K562 (cell line): ENCODE measurements around the gene RNF25. TPM values are rescaled to one million over a fixed set of nuclear protein-coding genes. Genes with fewer than 3 reads are reported as not detected.

ENCODE experiments used
- EWSR1 ChIP-seq: fragments of 450-650 bp; IDR thresholded peaks from 2 replicates; pipeline ENCODE4 v1.6.1; 2018; ENCODE audit warnings: borderline replicate concordance, mild to moderate bottlenecking, low read depth, moderate library complexity; ENCODE audit not compliant: partially characterized antibody
- NR4A1 ChIP-seq, 2 experiments: fragments of 250-450 bp in 1 of 2; fragments of 450-650 bp in 1 of 2; sonication (Bioruptor Pico) in 1 of 2; IDR thresholded peaks; 2 replicates each; pipeline versions ENCODE4 v1.4.0 to v1.6.1; 2016 to 2020; ENCODE audit warnings: mild to moderate bottlenecking in 2 of 2, missing compliant biosample characterization in 1 of 2, missing genetic modification characterization in 1 of 2, moderate library complexity in 1 of 2
- PML ChIP-seq: IDR thresholded peaks from 2 replicates; pipeline ENCODE4 v1.6.1; 2012; ENCODE audit warnings: low read length, inconsistent platforms
- RBBP5 ChIP-seq: fragments of 200-600 bp; sonication (generic); IDR thresholded peaks from 2 replicates; pipeline ENCODE4 v1.6.1; 2012; ENCODE audit warnings: borderline replicate concordance, mild to moderate bottlenecking, low read length, control low read depth, inconsistent platforms; ENCODE audit not compliant: insufficient read depth, poor library complexity, severe bottlenecking
- SNIP1 ChIP-seq: fragments of 450-650 bp; IDR thresholded peaks from 2 replicates; pipeline ENCODE4 v1.7.1; 2017; ENCODE audit warnings: low read depth, mild to moderate bottlenecking
- TCF7 ChIP-seq: sonication (generic); IDR thresholded peaks from 2 replicates; pipeline ENCODE4 v1.6.1; 2016; ENCODE audit warnings: antibody characterized with exemption, borderline replicate concordance
- ZBTB7A ChIP-seq: IDR thresholded peaks from 2 replicates; pipeline ENCODE4 v1.6.1; 2011; ENCODE audit warnings: low read depth, mild to moderate bottlenecking, low read length, moderate library complexity, borderline replicate concordance; ENCODE audit not compliant: control insufficient read depth
- ZNF41 ChIP-seq: fragments of 250-450 bp; sonication (Bioruptor Pico); conservative IDR thresholded peaks from 2 replicates; pipeline ENCODE4 v1.4.0; 2020; ENCODE audit warnings: mild to moderate bottlenecking
- ZNF75A ChIP-seq: fragments of 450-650 bp; formaldehyde crosslinking; IDR thresholded peaks from 2 replicates; pipeline ENCODE4 v1.4.0; 2020; ENCODE audit warnings: mild to moderate bottlenecking
- polyA plus RNA-seq, 8 experiments: library from polyadenylated mRNA; depleted of rRNA in 4 of 8; stranded (reverse) in 5 of 8; unstranded in 3 of 8; fragments of >200 nt; fragmentation: Nextera tagmentation in 2 of 8; fragmentation: Illumina TruSeq in 1 of 8; extraction: Ambion mirVana in 2 of 8; extraction: Trizol in 1 of 8; gene quantifications; 2 replicates each; pipeline versions ENCODE4 v1.2.1 to v1.2.3, GENCODE V29; 2011 to 2014; ENCODE audit warnings: inconsistent platforms in 1 of 8, missing spikeins in 1 of 8
- total RNA-seq, 7 experiments: library from RNA; depleted of rRNA in 6 of 7; stranded (reverse); fragments of >200 nt in 6 of 7; fragmentation: Illumina TruSeq in 2 of 7; extraction: Trizol in 2 of 7; gene quantifications; 2 replicates each; pipeline versions ENCODE4 v1.2.1 to v1.2.3, GENCODE V29; 2011 to 2021; ENCODE audit warnings: low replicate concordance in 1 of 7
- TF ChIP-seq, protein P1 (sequence below): fragments of 450-650 bp; IDR thresholded peaks from 2 replicates; pipeline ENCODE4 v1.7.1; 2018; ENCODE audit warnings: mild to moderate bottlenecking, low read depth; ENCODE audit not compliant: partially characterized antibody
- TF ChIP-seq, protein P2 (sequence below): fragments of 450-650 bp; IDR thresholded peaks from 2 replicates; pipeline ENCODE4 v1.6.1; 2016; ENCODE audit warnings: mild to moderate bottlenecking, moderate library complexity
- TF ChIP-seq, protein P3 (sequence below): fragments of 250-450 bp; sonication (Bioruptor Pico); IDR thresholded peaks from 2 replicates; pipeline ENCODE4 v1.8.0; 2022; ENCODE audit warnings: moderate library complexity, mild to moderate bottlenecking, inconsistent platforms

Gene RNF25
- total and polyA plus RNA-seq, 9 of the 15 experiments (the other 6 are each of a cell fraction or from before 2014, with no cell fraction given) = 2.3 to 49.8 (median 20.5) TPM

DNA sequence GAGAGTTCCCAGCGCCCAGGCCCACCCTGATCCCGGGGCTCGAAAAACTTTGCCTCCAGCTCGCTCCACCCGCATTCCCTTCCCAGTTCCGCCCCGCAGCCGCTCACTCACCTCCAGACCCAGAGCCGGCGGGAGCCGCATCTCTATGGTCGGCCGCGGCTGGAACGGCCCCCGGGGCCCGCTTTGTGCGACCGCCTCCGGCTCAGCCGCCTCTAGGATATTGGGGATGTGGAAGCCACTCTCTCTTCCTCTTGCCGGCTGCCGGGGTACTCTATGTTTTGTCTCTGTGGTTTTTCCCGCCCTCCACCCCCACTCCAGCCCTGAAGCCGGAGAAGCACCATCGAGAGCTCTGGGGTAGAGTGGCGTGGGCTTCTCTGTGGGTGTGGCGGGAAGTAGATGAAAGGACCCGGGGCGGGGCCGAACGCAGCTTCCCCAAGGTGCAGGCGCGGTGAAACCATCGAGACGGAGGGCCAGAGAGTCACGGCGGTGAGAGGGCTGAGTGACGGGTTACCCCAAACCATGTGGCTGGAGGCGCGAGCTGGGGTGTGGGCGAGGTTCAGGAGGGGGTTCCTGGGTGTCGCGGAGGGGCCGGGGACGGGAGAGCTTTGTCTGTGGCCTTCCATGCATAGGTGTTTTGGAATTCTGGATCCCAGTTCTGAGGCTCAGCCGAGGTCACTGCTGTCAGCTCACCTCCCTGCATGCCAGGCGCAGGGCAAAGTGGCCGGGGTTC is 12.4 kb downstream of the RNF25 start, which contains the start of the genes BCS1L and ZNF142 (continued):
- TF ChIP-seq, protein P1, sequence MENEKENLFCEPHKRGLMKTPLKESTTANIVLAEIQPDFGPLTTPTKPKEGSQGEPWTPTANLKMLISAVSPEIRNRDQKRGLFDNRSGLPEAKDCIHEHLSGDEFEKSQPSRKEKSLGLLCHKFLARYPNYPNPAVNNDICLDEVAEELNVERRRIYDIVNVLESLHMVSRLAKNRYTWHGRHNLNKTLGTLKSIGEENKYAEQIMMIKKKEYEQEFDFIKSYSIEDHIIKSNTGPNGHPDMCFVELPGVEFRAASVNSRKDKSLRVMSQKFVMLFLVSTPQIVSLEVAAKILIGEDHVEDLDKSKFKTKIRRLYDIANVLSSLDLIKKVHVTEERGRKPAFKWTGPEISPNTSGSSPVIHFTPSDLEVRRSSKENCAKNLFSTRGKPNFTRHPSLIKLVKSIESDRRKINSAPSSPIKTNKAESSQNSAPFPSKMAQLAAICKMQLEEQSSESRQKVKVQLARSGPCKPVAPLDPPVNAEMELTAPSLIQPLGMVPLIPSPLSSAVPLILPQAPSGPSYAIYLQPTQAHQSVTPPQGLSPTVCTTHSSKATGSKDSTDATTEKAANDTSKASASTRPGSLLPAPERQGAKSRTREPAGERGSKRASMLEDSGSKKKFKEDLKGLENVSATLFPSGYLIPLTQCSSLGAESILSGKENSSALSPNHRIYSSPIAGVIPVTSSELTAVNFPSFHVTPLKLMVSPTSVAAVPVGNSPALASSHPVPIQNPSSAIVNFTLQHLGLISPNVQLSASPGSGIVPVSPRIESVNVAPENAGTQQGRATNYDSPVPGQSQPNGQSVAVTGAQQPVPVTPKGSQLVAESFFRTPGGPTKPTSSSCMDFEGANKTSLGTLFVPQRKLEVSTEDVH = peak; percentile 88
- no peak for TF ChIP-seq EWSR1
- TF ChIP-seq SNIP1 = peak; percentile 90
- TF ChIP-seq, protein P2, sequence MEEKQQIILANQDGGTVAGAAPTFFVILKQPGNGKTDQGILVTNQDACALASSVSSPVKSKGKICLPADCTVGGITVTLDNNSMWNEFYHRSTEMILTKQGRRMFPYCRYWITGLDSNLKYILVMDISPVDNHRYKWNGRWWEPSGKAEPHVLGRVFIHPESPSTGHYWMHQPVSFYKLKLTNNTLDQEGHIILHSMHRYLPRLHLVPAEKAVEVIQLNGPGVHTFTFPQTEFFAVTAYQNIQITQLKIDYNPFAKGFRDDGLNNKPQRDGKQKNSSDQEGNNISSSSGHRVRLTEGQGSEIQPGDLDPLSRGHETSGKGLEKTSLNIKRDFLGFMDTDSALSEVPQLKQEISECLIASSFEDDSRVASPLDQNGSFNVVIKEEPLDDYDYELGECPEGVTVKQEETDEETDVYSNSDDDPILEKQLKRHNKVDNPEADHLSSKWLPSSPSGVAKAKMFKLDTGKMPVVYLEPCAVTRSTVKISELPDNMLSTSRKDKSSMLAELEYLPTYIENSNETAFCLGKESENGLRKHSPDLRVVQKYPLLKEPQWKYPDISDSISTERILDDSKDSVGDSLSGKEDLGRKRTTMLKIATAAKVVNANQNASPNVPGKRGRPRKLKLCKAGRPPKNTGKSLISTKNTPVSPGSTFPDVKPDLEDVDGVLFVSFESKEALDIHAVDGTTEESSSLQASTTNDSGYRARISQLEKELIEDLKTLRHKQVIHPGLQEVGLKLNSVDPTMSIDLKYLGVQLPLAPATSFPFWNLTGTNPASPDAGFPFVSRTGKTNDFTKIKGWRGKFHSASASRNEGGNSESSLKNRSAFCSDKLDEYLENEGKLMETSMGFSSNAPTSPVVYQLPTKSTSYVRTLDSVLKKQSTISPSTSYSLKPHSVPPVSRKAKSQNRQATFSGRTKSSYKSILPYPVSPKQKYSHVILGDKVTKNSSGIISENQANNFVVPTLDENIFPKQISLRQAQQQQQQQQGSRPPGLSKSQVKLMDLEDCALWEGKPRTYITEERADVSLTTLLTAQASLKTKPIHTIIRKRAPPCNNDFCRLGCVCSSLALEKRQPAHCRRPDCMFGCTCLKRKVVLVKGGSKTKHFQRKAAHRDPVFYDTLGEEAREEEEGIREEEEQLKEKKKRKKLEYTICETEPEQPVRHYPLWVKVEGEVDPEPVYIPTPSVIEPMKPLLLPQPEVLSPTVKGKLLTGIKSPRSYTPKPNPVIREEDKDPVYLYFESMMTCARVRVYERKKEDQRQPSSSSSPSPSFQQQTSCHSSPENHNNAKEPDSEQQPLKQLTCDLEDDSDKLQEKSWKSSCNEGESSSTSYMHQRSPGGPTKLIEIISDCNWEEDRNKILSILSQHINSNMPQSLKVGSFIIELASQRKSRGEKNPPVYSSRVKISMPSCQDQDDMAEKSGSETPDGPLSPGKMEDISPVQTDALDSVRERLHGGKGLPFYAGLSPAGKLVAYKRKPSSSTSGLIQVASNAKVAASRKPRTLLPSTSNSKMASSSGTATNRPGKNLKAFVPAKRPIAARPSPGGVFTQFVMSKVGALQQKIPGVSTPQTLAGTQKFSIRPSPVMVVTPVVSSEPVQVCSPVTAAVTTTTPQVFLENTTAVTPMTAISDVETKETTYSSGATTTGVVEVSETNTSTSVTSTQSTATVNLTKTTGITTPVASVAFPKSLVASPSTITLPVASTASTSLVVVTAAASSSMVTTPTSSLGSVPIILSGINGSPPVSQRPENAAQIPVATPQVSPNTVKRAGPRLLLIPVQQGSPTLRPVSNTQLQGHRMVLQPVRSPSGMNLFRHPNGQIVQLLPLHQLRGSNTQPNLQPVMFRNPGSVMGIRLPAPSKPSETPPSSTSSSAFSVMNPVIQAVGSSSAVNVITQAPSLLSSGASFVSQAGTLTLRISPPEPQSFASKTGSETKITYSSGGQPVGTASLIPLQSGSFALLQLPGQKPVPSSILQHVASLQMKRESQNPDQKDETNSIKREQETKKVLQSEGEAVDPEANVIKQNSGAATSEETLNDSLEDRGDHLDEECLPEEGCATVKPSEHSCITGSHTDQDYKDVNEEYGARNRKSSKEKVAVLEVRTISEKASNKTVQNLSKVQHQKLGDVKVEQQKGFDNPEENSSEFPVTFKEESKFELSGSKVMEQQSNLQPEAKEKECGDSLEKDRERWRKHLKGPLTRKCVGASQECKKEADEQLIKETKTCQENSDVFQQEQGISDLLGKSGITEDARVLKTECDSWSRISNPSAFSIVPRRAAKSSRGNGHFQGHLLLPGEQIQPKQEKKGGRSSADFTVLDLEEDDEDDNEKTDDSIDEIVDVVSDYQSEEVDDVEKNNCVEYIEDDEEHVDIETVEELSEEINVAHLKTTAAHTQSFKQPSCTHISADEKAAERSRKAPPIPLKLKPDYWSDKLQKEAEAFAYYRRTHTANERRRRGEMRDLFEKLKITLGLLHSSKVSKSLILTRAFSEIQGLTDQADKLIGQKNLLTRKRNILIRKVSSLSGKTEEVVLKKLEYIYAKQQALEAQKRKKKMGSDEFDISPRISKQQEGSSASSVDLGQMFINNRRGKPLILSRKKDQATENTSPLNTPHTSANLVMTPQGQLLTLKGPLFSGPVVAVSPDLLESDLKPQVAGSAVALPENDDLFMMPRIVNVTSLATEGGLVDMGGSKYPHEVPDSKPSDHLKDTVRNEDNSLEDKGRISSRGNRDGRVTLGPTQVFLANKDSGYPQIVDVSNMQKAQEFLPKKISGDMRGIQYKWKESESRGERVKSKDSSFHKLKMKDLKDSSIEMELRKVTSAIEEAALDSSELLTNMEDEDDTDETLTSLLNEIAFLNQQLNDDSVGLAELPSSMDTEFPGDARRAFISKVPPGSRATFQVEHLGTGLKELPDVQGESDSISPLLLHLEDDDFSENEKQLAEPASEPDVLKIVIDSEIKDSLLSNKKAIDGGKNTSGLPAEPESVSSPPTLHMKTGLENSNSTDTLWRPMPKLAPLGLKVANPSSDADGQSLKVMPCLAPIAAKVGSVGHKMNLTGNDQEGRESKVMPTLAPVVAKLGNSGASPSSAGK = peak; percentile 19; the same call in 1 of the 2 replicates
- TF ChIP-seq PML = peak; percentile 29; the same call in 1 of the 2 replicates
- peak; percentile 30; the same call in 1 of the 2 replicates for TF ChIP-seq ZBTB7A
- no peak for TF ChIP-seq NR4A1 (CRISPR knock-in tag; IDR thresholded peaks at IDR 0.05)
- TF ChIP-seq NR4A1 (tag; IDR thresholded peaks at IDR 0.05) = no peak
- peak; percentile 86 for TF ChIP-seq TCF7
- no peak for TF ChIP-seq ZNF41
- TF ChIP-seq, protein P3, sequence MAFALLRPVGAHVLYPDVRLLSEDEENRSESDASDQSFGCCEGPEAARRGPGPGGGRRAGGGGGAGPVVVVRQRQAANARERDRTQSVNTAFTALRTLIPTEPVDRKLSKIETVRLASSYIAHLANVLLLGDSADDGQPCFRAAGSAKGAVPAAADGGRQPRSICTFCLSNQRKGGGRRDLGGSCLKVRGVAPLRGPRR (CRISPR knock-in tag) = no peak
- no peak for TF ChIP-seq ZNF75A (CRISPR knock-in tag)
- peak; percentile 27 for TF ChIP-seq RBBP5
